HEK293 (cell line): Measurements from ENCODE around the gene IFNL2.

Experiments
- CTCF ChIA-PET: fragments of 350-600 bp; formaldehyde crosslinking; extraction: SDS; loops from one replicate; lab custom pipeline; 2021; ENCODE audit warnings: antibody characterized with exemption; lab: Yijun Ruan, JAX
- POLR2A ChIA-PET: fragments of 300-600 bp; formaldehyde crosslinking; extraction: SDS; loops from one replicate; lab custom pipeline; 2020; ENCODE audit warnings: antibody characterized with exemption, inconsistent platforms; lab: Yijun Ruan, JAX
- H3K27ac ChIP-seq: fragments of 200-500 bp; sonication (Bioruptor generic); 2 replicates; pipeline ENCODE4 v1.5.1; 2014; ENCODE audit warnings: low read depth, low read length, control low read depth, inconsistent platforms; ENCODE audit errors: extremely low read depth
- H3K36me3 ChIP-seq, 2 experiments: fragments of 200-500 bp in 1 of 2; sonication (Bioruptor generic) in 1 of 2; 1 replicate in 1 of 2; 2 replicates in 1 of 2; pipeline ENCODE4 v1.5.1; 2014 to 2017; ENCODE audit warnings: inconsistent platforms in 2 of 2, low read length in 2 of 2; ENCODE audit not compliant: control insufficient read depth in 2 of 2, insufficient read depth in 1 of 2
- H3K4me1 ChIP-seq: fragments of 200-500 bp; sonication (Bioruptor generic); 2 replicates; pipeline ENCODE4 v1.5.1; 2014; ENCODE audit warnings: mild to moderate bottlenecking, low read length, inconsistent platforms; ENCODE audit not compliant: control insufficient read depth, insufficient read depth
- H3K4me3 ChIP-seq: 2 replicates; pipeline ENCODE4 v1.5.1; 2011; ENCODE audit warnings: low read depth, mild to moderate bottlenecking, control low read depth, low read length, moderate library complexity
- H3K9me3 ChIP-seq: fragments of 200-500 bp; sonication (Bioruptor generic); 2 replicates; pipeline ENCODE4 v1.5.1; 2014; ENCODE audit warnings: low read depth, low read length, inconsistent platforms; ENCODE audit not compliant: control insufficient read depth, insufficient read depth
- FEZF1 ChIP-seq: fragments of 450-650 bp; formaldehyde crosslinking; IDR thresholded peaks from 2 replicates; pipeline ENCODE4 v1.5.1; 2016; ENCODE audit warnings: missing biosample characterization, missing genetic modification characterization
- OVOL3 ChIP-seq: fragments of 450-650 bp; formaldehyde crosslinking; IDR thresholded peaks from 2 replicates; pipeline ENCODE4 v1.5.1; 2016; ENCODE audit warnings: missing biosample characterization, missing genetic modification characterization
- SALL2 ChIP-seq: fragments of 450-650 bp; formaldehyde crosslinking; IDR thresholded peaks from 2 replicates; pipeline ENCODE4 v1.5.0; 2017; ENCODE audit warnings: missing biosample characterization, mild to moderate bottlenecking, missing genetic modification characterization, borderline replicate concordance
- SCRT1 ChIP-seq: fragments of 450-650 bp; formaldehyde crosslinking; IDR thresholded peaks from 2 replicates; pipeline ENCODE4 v1.5.1; 2016; ENCODE audit warnings: missing biosample characterization, missing genetic modification characterization, borderline replicate concordance
- SP2 ChIP-seq: fragments of 450-650 bp; formaldehyde crosslinking; IDR thresholded peaks from 2 replicates; pipeline ENCODE4 v1.5.1; 2016; ENCODE audit warnings: missing biosample characterization, missing genetic modification characterization
- WT1 ChIP-seq: fragments of 450-650 bp; formaldehyde crosslinking; IDR thresholded peaks from 2 replicates; pipeline ENCODE4 v1.5.1; 2016; ENCODE audit warnings: missing biosample characterization, missing genetic modification characterization
- ZBTB17 ChIP-seq: fragments of 450-650 bp; formaldehyde crosslinking; IDR thresholded peaks from 2 replicates; pipeline ENCODE4 v1.5.1; 2016; ENCODE audit warnings: missing biosample characterization, missing genetic modification characterization
- ZBTB48 ChIP-seq: fragments of 450-650 bp; formaldehyde crosslinking; IDR thresholded peaks from 2 replicates; pipeline ENCODE4 v1.5.1; 2016; ENCODE audit warnings: missing biosample characterization, missing genetic modification characterization
- ZBTB7A ChIP-seq: fragments of 450-650 bp; formaldehyde crosslinking; IDR thresholded peaks from 2 replicates; pipeline ENCODE4 v1.5.1; 2016; ENCODE audit warnings: low read depth, missing biosample characterization, missing genetic modification characterization
- ZFHX2 ChIP-seq: fragments of 450-650 bp; formaldehyde crosslinking; conservative IDR thresholded peaks from 2 replicates; pipeline ENCODE4 v1.5.1; 2016; ENCODE audit warnings: missing biosample characterization, missing genetic modification characterization
- ZNF146 ChIP-seq: fragments of 450-650 bp; formaldehyde crosslinking; IDR thresholded peaks from 2 replicates; pipeline ENCODE4 v1.5.1; 2016; ENCODE audit warnings: missing biosample characterization, missing genetic modification characterization
- ZNF155 ChIP-seq: fragments of 450-650 bp; formaldehyde crosslinking; IDR thresholded peaks from 2 replicates; pipeline ENCODE4 v1.5.1; 2016; ENCODE audit warnings: missing biosample characterization, missing genetic modification characterization
- ZNF2 ChIP-seq: fragments of 450-650 bp; formaldehyde crosslinking; IDR thresholded peaks from 2 replicates; pipeline ENCODE4 v1.5.1; 2016; ENCODE audit warnings: missing biosample characterization, missing genetic modification characterization
- ZNF302 ChIP-seq: fragments of 450-650 bp; formaldehyde crosslinking; IDR thresholded peaks from 2 replicates; pipeline ENCODE4 v1.5.1; 2016; ENCODE audit warnings: missing biosample characterization, missing genetic modification characterization, low read depth
- ZNF324 ChIP-seq: fragments of 450-650 bp; formaldehyde crosslinking; IDR thresholded peaks from 2 replicates; pipeline ENCODE4 v1.5.1; 2016; ENCODE audit warnings: missing biosample characterization, missing genetic modification characterization
- ZNF521 ChIP-seq: fragments of 450-650 bp; formaldehyde crosslinking; IDR thresholded peaks from 2 replicates; pipeline ENCODE4 v1.5.1; 2017; ENCODE audit warnings: missing biosample characterization, mild to moderate bottlenecking, missing genetic modification characterization
- ZNF530 ChIP-seq: fragments of 450-650 bp; formaldehyde crosslinking; IDR thresholded peaks from 2 replicates; pipeline ENCODE4 v1.5.1; 2016; ENCODE audit warnings: low read depth, missing biosample characterization, missing genetic modification characterization
- ZNF549 ChIP-seq: fragments of 450-650 bp; IDR thresholded peaks from 2 replicates; pipeline ENCODE4 v1.5.1; 2018; ENCODE audit warnings: missing biosample characterization, missing genetic modification characterization, mild to moderate bottlenecking, inconsistent platforms, moderate library complexity
- ZNF624 ChIP-seq: fragments of 450-650 bp; formaldehyde crosslinking; IDR thresholded peaks from 2 replicates; pipeline ENCODE4 v1.5.1; 2017; ENCODE audit warnings: missing biosample characterization, missing genetic modification characterization
- ZNF776 ChIP-seq: fragments of 450-650 bp; formaldehyde crosslinking; IDR thresholded peaks from 2 replicates; pipeline ENCODE4 v1.5.0; 2017; ENCODE audit warnings: missing biosample characterization, missing genetic modification characterization, borderline replicate concordance
- ZSCAN30 ChIP-seq: fragments of 450-650 bp; IDR thresholded peaks from 2 replicates; pipeline ENCODE4 v1.5.1; 2018; ENCODE audit warnings: missing biosample characterization, mild to moderate bottlenecking, missing genetic modification characterization, moderate library complexity
- ZXDB ChIP-seq: fragments of 450-650 bp; formaldehyde crosslinking; IDR thresholded peaks from 2 replicates; pipeline ENCODE4 v1.5.1; 2016; ENCODE audit warnings: missing biosample characterization, missing genetic modification characterization
- TF ChIP-seq, protein P1 (sequence below): fragments of 450-650 bp; formaldehyde crosslinking; IDR thresholded peaks from 2 replicates; pipeline ENCODE4 v1.5.1; 2016; ENCODE audit warnings: missing biosample characterization, missing genetic modification characterization
- TF ChIP-seq, protein P2 (sequence below): fragments of 450-650 bp; formaldehyde crosslinking; IDR thresholded peaks from 2 replicates; pipeline ENCODE4 v1.5.1; 2017; ENCODE audit warnings: missing biosample characterization, missing genetic modification characterization
- TF ChIP-seq, protein P3 (sequence below): fragments of 450-650 bp; formaldehyde crosslinking; IDR thresholded peaks from 2 replicates; pipeline ENCODE4 v1.5.1; 2016; ENCODE audit warnings: missing biosample characterization, missing genetic modification characterization, borderline replicate concordance
- TF ChIP-seq, protein P4 (sequence below): fragments of 450-650 bp; formaldehyde crosslinking; IDR thresholded peaks from 2 replicates; pipeline ENCODE4 v1.5.1; 2017; ENCODE audit warnings: missing biosample characterization, missing genetic modification characterization

The IFNL2 gene

DNA sequence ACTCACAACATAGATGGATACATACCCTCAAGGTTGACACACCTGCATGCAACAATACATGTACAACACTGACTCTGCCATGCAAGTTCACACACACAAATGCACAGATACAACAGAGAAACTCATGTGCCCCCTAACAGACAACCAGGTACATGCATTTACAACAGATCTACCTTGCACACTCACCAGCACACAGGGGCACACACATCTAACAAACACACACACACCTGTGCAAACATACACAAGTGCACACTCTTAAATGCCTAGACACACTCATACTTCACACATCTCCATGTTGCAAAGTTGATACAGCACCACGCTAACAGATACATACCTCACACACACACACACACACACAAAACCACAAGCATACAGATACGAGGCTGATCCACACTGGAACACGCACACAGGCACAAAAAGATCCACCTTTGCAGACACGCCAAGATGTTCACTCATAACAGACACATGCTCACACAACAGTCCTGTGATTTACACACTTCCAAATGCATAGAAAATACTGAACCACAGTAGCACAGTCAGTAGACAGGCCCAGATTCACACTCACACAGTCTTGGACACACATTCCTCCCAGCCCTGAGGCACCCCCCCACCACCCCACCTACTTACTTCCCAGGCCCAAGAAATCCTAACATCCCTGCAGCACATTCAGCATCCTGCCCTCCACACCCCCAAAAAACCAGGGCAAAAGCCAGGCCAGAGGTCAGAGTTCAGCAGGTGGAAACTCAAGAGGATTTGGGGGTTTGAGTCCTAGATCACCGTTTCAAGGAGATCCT is 51.1 kb downstream of the IFNL2 start:
- peaks cover 9% of the 10 kb centered on the region for H3K4me1 ChIP-seq
- CTCF ChIA-PET: no interaction called here
- no peaks in the 10 kb centered on the region for H3K9me3 ChIP-seq
- H3K36me3 ChIP-seq: peaks cover 32 to 40% of the 10 kb centered on the region in 2 experiments
- peak overlapping the region; percentile 67 for H3K4me3 ChIP-seq
- H3K27ac ChIP-seq: peak overlapping the region; percentile 96; the same call in 1 of the 2 replicates
- POLR2A ChIA-PET: no interaction called here
- peak; percentile 81 for TF ChIP-seq SCRT1 (tag by site-specific recombination)
- TF ChIP-seq, protein P1, sequence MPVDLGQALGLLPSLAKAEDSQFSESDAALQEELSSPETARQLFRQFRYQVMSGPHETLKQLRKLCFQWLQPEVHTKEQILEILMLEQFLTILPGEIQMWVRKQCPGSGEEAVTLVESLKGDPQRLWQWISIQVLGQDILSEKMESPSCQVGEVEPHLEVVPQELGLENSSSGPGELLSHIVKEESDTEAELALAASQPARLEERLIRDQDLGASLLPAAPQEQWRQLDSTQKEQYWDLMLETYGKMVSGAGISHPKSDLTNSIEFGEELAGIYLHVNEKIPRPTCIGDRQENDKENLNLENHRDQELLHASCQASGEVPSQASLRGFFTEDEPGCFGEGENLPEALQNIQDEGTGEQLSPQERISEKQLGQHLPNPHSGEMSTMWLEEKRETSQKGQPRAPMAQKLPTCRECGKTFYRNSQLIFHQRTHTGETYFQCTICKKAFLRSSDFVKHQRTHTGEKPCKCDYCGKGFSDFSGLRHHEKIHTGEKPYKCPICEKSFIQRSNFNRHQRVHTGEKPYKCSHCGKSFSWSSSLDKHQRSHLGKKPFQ (tag by site-specific recombination): peak; percentile 66
- TF ChIP-seq ZNF2: peak; percentile 91
- no peak for TF ChIP-seq ZSCAN30 (tag by site-specific recombination)
- TF ChIP-seq SALL2: no peak
- no peak for TF ChIP-seq ZNF324 (tag by site-specific recombination)
- no peak for TF ChIP-seq FEZF1 (tag by site-specific recombination)
- TF ChIP-seq, protein P2, sequence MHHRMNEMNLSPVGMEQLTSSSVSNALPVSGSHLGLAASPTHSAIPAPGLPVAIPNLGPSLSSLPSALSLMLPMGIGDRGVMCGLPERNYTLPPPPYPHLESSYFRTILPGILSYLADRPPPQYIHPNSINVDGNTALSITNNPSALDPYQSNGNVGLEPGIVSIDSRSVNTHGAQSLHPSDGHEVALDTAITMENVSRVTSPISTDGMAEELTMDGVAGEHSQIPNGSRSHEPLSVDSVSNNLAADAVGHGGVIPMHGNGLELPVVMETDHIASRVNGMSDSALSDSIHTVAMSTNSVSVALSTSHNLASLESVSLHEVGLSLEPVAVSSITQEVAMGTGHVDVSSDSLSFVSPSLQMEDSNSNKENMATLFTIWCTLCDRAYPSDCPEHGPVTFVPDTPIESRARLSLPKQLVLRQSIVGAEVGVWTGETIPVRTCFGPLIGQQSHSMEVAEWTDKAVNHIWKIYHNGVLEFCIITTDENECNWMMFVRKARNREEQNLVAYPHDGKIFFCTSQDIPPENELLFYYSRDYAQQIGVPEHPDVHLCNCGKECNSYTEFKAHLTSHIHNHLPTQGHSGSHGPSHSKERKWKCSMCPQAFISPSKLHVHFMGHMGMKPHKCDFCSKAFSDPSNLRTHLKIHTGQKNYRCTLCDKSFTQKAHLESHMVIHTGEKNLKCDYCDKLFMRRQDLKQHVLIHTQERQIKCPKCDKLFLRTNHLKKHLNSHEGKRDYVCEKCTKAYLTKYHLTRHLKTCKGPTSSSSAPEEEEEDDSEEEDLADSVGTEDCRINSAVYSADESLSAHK: peak; percentile 92
- no peak for TF ChIP-seq WT1 (tag by site-specific recombination)
- TF ChIP-seq ZNF530 (tag by site-specific recombination): no peak
- TF ChIP-seq ZNF521 (tag by site-specific recombination): no peak
- no peak for TF ChIP-seq SP2 (tag by site-specific recombination)
- TF ChIP-seq ZNF302 (tag by site-specific recombination): no peak
- TF ChIP-seq ZNF146 (tag by site-specific recombination): no peak
- no peak for TF ChIP-seq ZXDB (tag by site-specific recombination)
- TF ChIP-seq, protein P3, sequence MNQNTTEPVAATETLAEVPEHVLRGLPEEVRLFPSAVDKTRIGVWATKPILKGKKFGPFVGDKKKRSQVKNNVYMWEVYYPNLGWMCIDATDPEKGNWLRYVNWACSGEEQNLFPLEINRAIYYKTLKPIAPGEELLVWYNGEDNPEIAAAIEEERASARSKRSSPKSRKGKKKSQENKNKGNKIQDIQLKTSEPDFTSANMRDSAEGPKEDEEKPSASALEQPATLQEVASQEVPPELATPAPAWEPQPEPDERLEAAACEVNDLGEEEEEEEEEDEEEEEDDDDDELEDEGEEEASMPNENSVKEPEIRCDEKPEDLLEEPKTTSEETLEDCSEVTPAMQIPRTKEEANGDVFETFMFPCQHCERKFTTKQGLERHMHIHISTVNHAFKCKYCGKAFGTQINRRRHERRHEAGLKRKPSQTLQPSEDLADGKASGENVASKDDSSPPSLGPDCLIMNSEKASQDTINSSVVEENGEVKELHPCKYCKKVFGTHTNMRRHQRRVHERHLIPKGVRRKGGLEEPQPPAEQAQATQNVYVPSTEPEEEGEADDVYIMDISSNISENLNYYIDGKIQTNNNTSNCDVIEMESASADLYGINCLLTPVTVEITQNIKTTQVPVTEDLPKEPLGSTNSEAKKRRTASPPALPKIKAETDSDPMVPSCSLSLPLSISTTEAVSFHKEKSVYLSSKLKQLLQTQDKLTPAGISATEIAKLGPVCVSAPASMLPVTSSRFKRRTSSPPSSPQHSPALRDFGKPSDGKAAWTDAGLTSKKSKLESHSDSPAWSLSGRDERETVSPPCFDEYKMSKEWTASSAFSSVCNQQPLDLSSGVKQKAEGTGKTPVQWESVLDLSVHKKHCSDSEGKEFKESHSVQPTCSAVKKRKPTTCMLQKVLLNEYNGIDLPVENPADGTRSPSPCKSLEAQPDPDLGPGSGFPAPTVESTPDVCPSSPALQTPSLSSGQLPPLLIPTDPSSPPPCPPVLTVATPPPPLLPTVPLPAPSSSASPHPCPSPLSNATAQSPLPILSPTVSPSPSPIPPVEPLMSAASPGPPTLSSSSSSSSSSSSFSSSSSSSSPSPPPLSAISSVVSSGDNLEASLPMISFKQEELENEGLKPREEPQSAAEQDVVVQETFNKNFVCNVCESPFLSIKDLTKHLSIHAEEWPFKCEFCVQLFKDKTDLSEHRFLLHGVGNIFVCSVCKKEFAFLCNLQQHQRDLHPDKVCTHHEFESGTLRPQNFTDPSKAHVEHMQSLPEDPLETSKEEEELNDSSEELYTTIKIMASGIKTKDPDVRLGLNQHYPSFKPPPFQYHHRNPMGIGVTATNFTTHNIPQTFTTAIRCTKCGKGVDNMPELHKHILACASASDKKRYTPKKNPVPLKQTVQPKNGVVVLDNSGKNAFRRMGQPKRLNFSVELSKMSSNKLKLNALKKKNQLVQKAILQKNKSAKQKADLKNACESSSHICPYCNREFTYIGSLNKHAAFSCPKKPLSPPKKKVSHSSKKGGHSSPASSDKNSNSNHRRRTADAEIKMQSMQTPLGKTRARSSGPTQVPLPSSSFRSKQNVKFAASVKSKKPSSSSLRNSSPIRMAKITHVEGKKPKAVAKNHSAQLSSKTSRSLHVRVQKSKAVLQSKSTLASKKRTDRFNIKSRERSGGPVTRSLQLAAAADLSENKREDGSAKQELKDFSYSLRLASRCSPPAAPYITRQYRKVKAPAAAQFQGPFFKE: peak; percentile 17; the same call in 1 of the 2 replicates
- no peak for TF ChIP-seq ZNF549 (tag by site-specific recombination)
- TF ChIP-seq ZBTB17: no peak
- peak; percentile 48; the same call in 1 of the 2 replicates for TF ChIP-seq ZBTB48
- peak; percentile 44; the same call in 1 of the 2 replicates for TF ChIP-seq OVOL3
- TF ChIP-seq ZFHX2 (tag by site-specific recombination): peak; percentile 28; the same call in 1 of the 2 replicates
- TF ChIP-seq ZNF624 (tag by site-specific recombination): no peak
- 0 out of 2 replicates have a peak, but pooled peaks have one; percentile 68 for TF ChIP-seq ZNF155 (tag by site-specific recombination)
- TF ChIP-seq, protein P4, sequence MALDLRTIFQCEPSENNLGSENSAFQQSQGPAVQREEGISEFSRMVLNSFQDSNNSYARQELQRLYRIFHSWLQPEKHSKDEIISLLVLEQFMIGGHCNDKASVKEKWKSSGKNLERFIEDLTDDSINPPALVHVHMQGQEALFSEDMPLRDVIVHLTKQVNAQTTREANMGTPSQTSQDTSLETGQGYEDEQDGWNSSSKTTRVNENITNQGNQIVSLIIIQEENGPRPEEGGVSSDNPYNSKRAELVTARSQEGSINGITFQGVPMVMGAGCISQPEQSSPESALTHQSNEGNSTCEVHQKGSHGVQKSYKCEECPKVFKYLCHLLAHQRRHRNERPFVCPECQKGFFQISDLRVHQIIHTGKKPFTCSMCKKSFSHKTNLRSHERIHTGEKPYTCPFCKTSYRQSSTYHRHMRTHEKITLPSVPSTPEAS (tag by site-specific recombination): peak; percentile 94
- no peak for TF ChIP-seq ZNF776 (tag by site-specific recombination)
- no peak for TF ChIP-seq ZBTB7A (tag by site-specific recombination)
